HG02885 (cell line): ENCODE results near the gene FAM43A.

ENCODE experiments used
- ATAC-seq: cut with Tn5 transposase; IDR thresholded peaks from one replicate; pipeline ENCODE4 v1.9.1; 2021; ENCODE audit warnings: mild to moderate bottlenecking; ENCODE audit not compliant: unreplicated experiment, poor library complexity

FAM43A gene

DNA sequence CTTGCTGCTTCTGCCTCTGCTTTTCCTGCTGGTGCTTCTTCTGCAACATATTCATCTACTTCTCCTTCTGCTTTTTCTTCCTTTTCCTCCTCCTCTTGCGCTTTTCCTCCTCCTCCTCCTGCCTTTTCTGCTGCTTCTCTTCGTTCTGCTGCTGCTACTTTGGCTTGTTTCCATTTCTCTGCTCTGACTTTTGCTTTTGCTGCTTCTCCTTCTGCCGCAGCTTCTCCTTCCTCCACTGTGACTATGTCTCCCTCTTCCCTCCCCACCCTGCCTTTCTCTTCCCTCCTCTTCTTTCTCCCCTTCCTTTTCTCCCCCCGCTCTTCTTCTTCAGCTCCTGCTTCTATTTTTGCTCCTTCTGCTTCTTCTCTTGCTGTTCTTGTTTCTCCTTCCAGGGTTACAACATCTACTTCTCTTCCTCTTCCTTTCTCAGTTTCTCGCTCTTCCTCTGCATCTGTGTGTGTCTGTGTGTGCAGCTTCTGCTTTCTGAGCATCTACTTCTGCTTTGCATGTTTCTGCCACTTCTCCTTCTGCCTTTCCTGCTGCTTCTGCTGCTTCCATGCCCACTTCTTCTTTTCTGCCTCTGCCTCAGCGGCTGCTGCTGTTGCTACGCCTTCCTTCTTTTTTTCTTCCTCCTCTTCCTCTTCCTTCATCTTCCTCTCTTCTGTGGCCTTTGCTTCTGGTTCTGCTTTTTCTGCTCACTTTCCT lies 51.4 kb downstream of the FAM43A start:
- peak; percentile 68 for ATAC-seq
